Nephron (organoid): ENCODE measurements around the gene CAPN11.

Source experiments
- H3K27ac Mint-ChIP-seq, 3 experiments: 2 replicates each; pipeline ENCODE4 v1.8.0; 2020; ENCODE audit warnings: mixed read lengths in 3 of 3, mild to moderate bottlenecking in 2 of 3, moderate library complexity in 1 of 3
- H3K27me3 Mint-ChIP-seq: 2 replicates; pipeline ENCODE4 v1.8.0; 2021; ENCODE audit warnings: low read depth, mild to moderate bottlenecking, moderate library complexity, mixed read lengths
- H3K36me3 Mint-ChIP-seq: 2 replicates; pipeline ENCODE4 v1.8.0; 2020; ENCODE audit warnings: low read depth, mixed read lengths
- H3K4me1 Mint-ChIP-seq: 2 replicates; pipeline ENCODE4 v1.8.0; 2020; ENCODE audit warnings: mixed read lengths
- H3K4me3 Mint-ChIP-seq, 3 experiments: 2 replicates each; pipeline ENCODE4 v1.8.0; 2020; ENCODE audit warnings: mild to moderate bottlenecking in 3 of 3, mixed read lengths in 3 of 3, moderate library complexity in 2 of 3
- H3K9me3 Mint-ChIP-seq: 2 replicates; pipeline ENCODE4 v1.8.0; 2020; ENCODE audit warnings: mixed read lengths
- TF ChIP-seq, protein P1 (sequence below), 3 experiments: fragments of 200-600 bp; sonication (generic); IDR thresholded peaks; one replicate each; pipeline ENCODE4 v1.5.0; 2021; ENCODE audit warnings: antibody characterized with exemption in 3 of 3; ENCODE audit not compliant: unreplicated experiment in 3 of 3

CAPN11 gene

DNA sequence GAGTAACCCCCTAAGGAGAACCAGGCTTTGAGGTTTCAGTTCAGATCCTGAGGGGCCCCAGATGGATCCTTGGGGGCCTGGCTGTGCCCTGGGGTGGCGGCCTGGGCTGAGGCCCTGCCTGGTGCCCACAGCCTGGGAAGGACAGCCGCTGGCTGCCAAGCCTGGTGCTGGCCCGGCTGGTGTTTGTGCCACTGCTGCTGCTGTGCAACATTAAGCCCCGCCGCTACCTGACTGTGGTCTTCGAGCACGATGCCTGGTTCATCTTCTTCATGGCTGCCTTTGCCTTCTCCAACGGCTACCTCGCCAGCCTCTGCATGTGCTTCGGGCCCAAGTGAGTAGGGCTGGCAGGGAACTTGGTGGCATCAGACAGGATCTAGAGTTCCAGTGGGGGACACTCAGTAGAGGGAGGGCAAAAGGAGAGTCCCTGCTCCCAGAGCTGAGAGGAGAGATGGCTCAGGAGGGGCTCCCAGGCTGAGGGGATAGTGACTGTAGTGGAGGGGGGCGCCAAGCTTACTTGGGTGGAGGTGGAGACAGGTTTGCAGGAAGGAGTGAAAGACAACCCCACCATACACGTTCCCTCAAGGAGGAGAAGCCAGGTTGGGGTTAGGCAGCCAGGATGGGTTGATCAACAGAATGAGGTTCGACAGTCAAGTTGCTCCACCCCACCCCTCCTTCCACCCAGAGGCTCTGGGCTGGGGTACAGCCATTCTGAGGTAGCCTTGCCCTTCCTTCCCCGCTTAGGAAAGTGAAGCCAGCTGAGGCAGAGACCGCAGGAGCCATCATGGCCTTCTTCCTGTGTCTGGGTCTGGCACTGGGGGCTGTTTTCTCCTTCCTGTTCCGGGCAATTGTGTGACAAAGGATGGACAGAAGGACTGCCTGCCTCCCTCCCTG is 74.3 kb downstream of the CAPN11 start:
- H3K9me3 Mint-ChIP-seq, result no peaks in the 10 kb centered on the region
- H3K27me3 Mint-ChIP-seq, result peaks cover 3% of the 10 kb centered on the region
- peak overlapping the region in 1 of 3 experiments; percentile 90 for H3K27ac Mint-ChIP-seq
- H3K36me3 Mint-ChIP-seq, result no peaks in the 10 kb centered on the region
- peaks cover 53% of the 10 kb centered on the region for H3K4me1 Mint-ChIP-seq
- TF ChIP-seq, protein P1, sequence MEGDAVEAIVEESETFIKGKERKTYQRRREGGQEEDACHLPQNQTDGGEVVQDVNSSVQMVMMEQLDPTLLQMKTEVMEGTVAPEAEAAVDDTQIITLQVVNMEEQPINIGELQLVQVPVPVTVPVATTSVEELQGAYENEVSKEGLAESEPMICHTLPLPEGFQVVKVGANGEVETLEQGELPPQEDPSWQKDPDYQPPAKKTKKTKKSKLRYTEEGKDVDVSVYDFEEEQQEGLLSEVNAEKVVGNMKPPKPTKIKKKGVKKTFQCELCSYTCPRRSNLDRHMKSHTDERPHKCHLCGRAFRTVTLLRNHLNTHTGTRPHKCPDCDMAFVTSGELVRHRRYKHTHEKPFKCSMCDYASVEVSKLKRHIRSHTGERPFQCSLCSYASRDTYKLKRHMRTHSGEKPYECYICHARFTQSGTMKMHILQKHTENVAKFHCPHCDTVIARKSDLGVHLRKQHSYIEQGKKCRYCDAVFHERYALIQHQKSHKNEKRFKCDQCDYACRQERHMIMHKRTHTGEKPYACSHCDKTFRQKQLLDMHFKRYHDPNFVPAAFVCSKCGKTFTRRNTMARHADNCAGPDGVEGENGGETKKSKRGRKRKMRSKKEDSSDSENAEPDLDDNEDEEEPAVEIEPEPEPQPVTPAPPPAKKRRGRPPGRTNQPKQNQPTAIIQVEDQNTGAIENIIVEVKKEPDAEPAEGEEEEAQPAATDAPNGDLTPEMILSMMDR (IDR thresholded peaks at IDR 0.05; ENCODE audit: unreplicated experiment in 3 of 3), result no peak
- H3K4me3 Mint-ChIP-seq, result no peak overlapping the region

DNA sequence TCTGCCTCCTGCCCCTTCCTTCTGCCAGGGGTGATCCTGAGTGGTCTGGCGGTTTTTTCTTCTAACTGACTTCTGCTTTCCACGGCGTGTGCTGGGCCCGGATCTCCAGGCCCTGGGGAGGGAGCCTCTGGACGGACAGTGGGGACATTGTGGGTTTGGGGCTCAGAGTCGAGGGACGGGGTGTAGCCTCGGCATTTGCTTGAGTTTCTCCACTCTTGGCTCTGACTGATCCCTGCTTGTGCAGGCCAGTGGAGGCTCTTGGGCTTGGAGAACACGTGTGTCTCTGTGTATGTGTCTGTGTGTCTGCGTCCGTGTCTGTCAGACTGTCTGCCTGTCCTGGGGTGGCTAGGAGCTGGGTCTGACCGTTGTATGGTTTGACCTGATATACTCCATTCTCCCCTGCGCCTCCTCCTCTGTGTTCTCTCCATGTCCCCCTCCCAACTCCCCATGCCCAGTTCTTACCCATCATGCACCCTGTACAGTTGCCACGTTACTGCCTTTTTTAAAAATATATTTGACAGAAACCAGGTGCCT is 75.0 kb downstream of the CAPN11 start:
- TF ChIP-seq, protein P1 (IDR thresholded peaks at IDR 0.05; ENCODE audit: unreplicated experiment in 3 of 3), result no peak
- H3K4me1 Mint-ChIP-seq, result peaks cover 54% of the 10 kb centered on the region
- H3K4me3 Mint-ChIP-seq, result no peak overlapping the region
- H3K27ac Mint-ChIP-seq, result peak overlapping the region; percentile 90 to 91 (median 91)
- H3K27me3 Mint-ChIP-seq, result peaks cover 3% of the 10 kb centered on the region
- H3K36me3 Mint-ChIP-seq, result no peaks in the 10 kb centered on the region
- H3K9me3 Mint-ChIP-seq, result no peaks in the 10 kb centered on the region
